ENCODE data around the gene FSTL5. TPM values are rescaled to one million over a fixed set of nuclear protein-coding genes. Genes with fewer than 3 reads are reported as not detected.
"Not testable (repeated sequence)": the region's sequence is repeated elsewhere in the genome, so short reads cannot be mapped to it uniquely, and the experiment has no call there.

FSTL5 gene
- total RNA-seq, 1 experiment from 2014 or later: 1.9 TPM

GRCh38 chr4:162115333-162115732, 48.5 kb downstream of the FSTL5 start:
- no peak for TF ChIP-seq CTCF (IDR thresholded peaks at IDR 0.05; ENCODE audit: insufficient read depth in 1 of 2, low read depth in 1 of 2, low read length in 1 of 2, severe bottlenecking in 1 of 2, unreplicated experiment in 1 of 2)
- POLR2A ChIA-PET: no interaction called here
- CTCF ChIA-PET: no interaction called here
- Mint-ChIP-seq H3K9me3 (ENCODE audit: unreplicated experiment) (no peaks in the 10 kb centered on the region), H3K36me3 (ENCODE audit: insufficient read depth, unreplicated experiment) (no peaks in the 10 kb centered on the region), H3K4me3 (ENCODE audit: unreplicated experiment) (no peak overlapping the region), H3K27ac (ENCODE audit: unreplicated experiment) (no peak overlapping the region), H3K4me1 (ENCODE audit: low read depth, unreplicated experiment) (no peaks in the 10 kb centered on the region), H3K27me3 (ENCODE audit: insufficient read depth, unreplicated experiment) (no peaks in the 10 kb centered on the region)
- no peaks in the 10 kb centered on the region for H3K36me3 ChIP-seq (ENCODE audit: control insufficient read depth, insufficient read depth, low read length)
- H3K27me3 ChIP-seq (replicated peaks; ENCODE audit: control insufficient read depth, insufficient read depth, low read length): no peaks in the 10 kb centered on the region
- H3K9me3 ChIP-seq: no peaks in the 10 kb centered on the region
- BruUV-seq (replicated peaks): no TSS peak
- H3K4me3 ChIP-seq (ENCODE audit: low read depth, low read length): no peak overlapping the region
- no peaks in the 10 kb centered on the region for H3K4me1 ChIP-seq
- no peak for DNase-seq
- intact Hi-C loops (cut with micrococcal nuclease; ENCODE audit: unreplicated experiment): no loop called here

- no peak for DNase-seq
- no TSS peak for BruUV-seq (replicated peaks)
- no peaks in the 10 kb centered on the region for H3K4me1 Mint-ChIP-seq (ENCODE audit: low read depth, unreplicated experiment)
These were observed 52.7 kb downstream of the FSTL5 start for GRCh38 chr4:162111078-162111477.

GRCh38 chr4:162104459-162105124, 59.2 kb downstream of the FSTL5 start:
- no peaks in the 10 kb centered on the region for H3K4me1 Mint-ChIP-seq (ENCODE audit: low read depth, unreplicated experiment)

More at GRCh38 chr4:162111078-162111477, 52.7 kb downstream of the FSTL5 start:
- no peak overlapping the region for H3K4me3 ChIP-seq (ENCODE audit: low read depth, low read length)
- H3K36me3 ChIP-seq (ENCODE audit: control insufficient read depth, insufficient read depth, low read length): no peaks in the 10 kb centered on the region
- H3K9me3 ChIP-seq: no peaks in the 10 kb centered on the region
- H3K27me3 ChIP-seq (replicated peaks; ENCODE audit: control insufficient read depth, insufficient read depth, low read length): no peaks in the 10 kb centered on the region
- Mint-ChIP-seq H3K36me3 (ENCODE audit: insufficient read depth, unreplicated experiment) (no peaks in the 10 kb centered on the region), H3K27ac (ENCODE audit: unreplicated experiment) (no peak overlapping the region), H3K27me3 (ENCODE audit: insufficient read depth, unreplicated experiment) (no peaks in the 10 kb centered on the region), H3K9me3 (ENCODE audit: unreplicated experiment) (no peaks in the 10 kb centered on the region), H3K4me3 (ENCODE audit: unreplicated experiment) (no peak overlapping the region)
- TF ChIP-seq CTCF (IDR thresholded peaks at IDR 0.05; ENCODE audit: insufficient read depth in 1 of 2, low read depth in 1 of 2, low read length in 1 of 2, severe bottlenecking in 1 of 2, unreplicated experiment in 1 of 2): no peak
- CTCF ChIA-PET: no interaction called here
- intact Hi-C loops (cut with micrococcal nuclease; ENCODE audit: unreplicated experiment): no loop called here
- H3K4me1 ChIP-seq: no peaks in the 10 kb centered on the region
- POLR2A ChIA-PET: no interaction called here

GRCh38 chr4:162103908-162104307, 59.9 kb downstream of the FSTL5 start:
- H3K9me3 Mint-ChIP-seq (ENCODE audit: unreplicated experiment); H3K36me3 Mint-ChIP-seq (ENCODE audit: insufficient read depth, unreplicated experiment); H3K27ac Mint-ChIP-seq (ENCODE audit: unreplicated experiment); H3K4me3 ChIP-seq (ENCODE audit: low read depth, low read length); DNase-seq; H3K27me3 ChIP-seq (replicated peaks; ENCODE audit: control insufficient read depth, insufficient read depth, low read length); POLR2A ChIA-PET; BruUV-seq (replicated peaks); H3K9me3 ChIP-seq; intact Hi-C loops (cut with micrococcal nuclease; ENCODE audit: unreplicated experiment); H3K4me1 Mint-ChIP-seq (ENCODE audit: low read depth, unreplicated experiment); H3K4me1 ChIP-seq; CTCF ChIA-PET; H3K36me3 ChIP-seq (ENCODE audit: control insufficient read depth, insufficient read depth, low read length); H3K27me3 Mint-ChIP-seq (ENCODE audit: insufficient read depth, unreplicated experiment); H3K4me3 Mint-ChIP-seq (ENCODE audit: unreplicated experiment): not testable (repeated sequence)

More at GRCh38 chr4:162104459-162105124, 59.2 kb downstream of the FSTL5 start:
- Histone ChIP-seq H3K4me1 (no peaks in the 10 kb centered on the region), H3K4me3 (ENCODE audit: low read depth, low read length) (no peak overlapping the region), H3K9me3 (no peaks in the 10 kb centered on the region), H3K36me3 (ENCODE audit: control insufficient read depth, insufficient read depth, low read length) (no peaks in the 10 kb centered on the region), H3K27me3 (replicated peaks; ENCODE audit: control insufficient read depth, insufficient read depth, low read length) (no peaks in the 10 kb centered on the region)
- no peak overlapping the region for H3K4me3 Mint-ChIP-seq (ENCODE audit: unreplicated experiment)
- H3K9me3 Mint-ChIP-seq (ENCODE audit: unreplicated experiment): no peaks in the 10 kb centered on the region
- intact Hi-C loops (cut with micrococcal nuclease; ENCODE audit: unreplicated experiment): no loop called here
- POLR2A ChIA-PET: no interaction called here
- CTCF ChIA-PET: no interaction called here
- H3K27me3 Mint-ChIP-seq (ENCODE audit: insufficient read depth, unreplicated experiment): no peaks in the 10 kb centered on the region
- no peak overlapping the region for H3K27ac Mint-ChIP-seq (ENCODE audit: unreplicated experiment)
- no TSS peak for BruUV-seq (replicated peaks)
- H3K36me3 Mint-ChIP-seq (ENCODE audit: insufficient read depth, unreplicated experiment): no peaks in the 10 kb centered on the region
- TF ChIP-seq CTCF (IDR thresholded peaks at IDR 0.05; ENCODE audit: insufficient read depth in 1 of 2, low read depth in 1 of 2, low read length in 1 of 2, severe bottlenecking in 1 of 2, unreplicated experiment in 1 of 2): no peak
- DNase-seq: no peak
